Liver (tissue), 9 donors: ENCODE data around the gene NPAS1. TPM values are rescaled to one million over a fixed set of nuclear protein-coding genes. Genes with fewer than 3 reads are reported as not detected.

Experiments used
- DNase-seq: peaks from one replicate; pipeline ENCODE4 v3.0.0-alpha.2; 2017; ENCODE audit warnings: low spot score
- H3K27ac ChIP-seq, 2 donors: one replicate each; pipeline ENCODE4 v1.7.0; 2013; ENCODE audit warnings: inconsistent platforms in 2 of 2, low read length in 2 of 2, control low read depth in 1 of 2, low read depth in 1 of 2, mild to moderate bottlenecking in 1 of 2
- H3K27me3 ChIP-seq, 4 donors: one replicate each; pipeline versions ENCODE4 v1.6.1 to v1.7.0; 2013; ENCODE audit warnings: low read length in 3 of 4, inconsistent platforms in 1 of 4, mild to moderate bottlenecking in 1 of 4, moderate library complexity in 1 of 4; ENCODE audit not compliant: control insufficient read depth in 4 of 4, insufficient read depth in 4 of 4
- H3K36me3 ChIP-seq, 4 donors: one replicate each; pipeline versions ENCODE4 v1.6.1 to v1.7.0; 2013; ENCODE audit warnings: low read length in 3 of 4, mild to moderate bottlenecking in 3 of 4, low read depth in 1 of 4, moderate library complexity in 1 of 4; ENCODE audit not compliant: control insufficient read depth in 4 of 4, insufficient read depth in 3 of 4
- H3K4me1 ChIP-seq, 4 donors: one replicate each; pipeline versions ENCODE4 v1.6.1 to v1.7.0; 2013; ENCODE audit warnings: low read length in 3 of 4, mild to moderate bottlenecking in 3 of 4, moderate library complexity in 1 of 4; ENCODE audit not compliant: control insufficient read depth in 4 of 4, insufficient read depth in 4 of 4
- H3K4me3 ChIP-seq, 3 donors: one replicate each; pipeline versions ENCODE4 v1.6.1 to v1.7.0; 2013; ENCODE audit warnings: low read length in 3 of 3, control low read depth in 1 of 3, low read depth in 1 of 3, mild to moderate bottlenecking in 1 of 3
- H3K9ac ChIP-seq, 2 donors: one replicate each; pipeline ENCODE4 v1.7.0; 2013; ENCODE audit warnings: low read length in 2 of 2, mild to moderate bottlenecking in 2 of 2, moderate library complexity in 2 of 2, control low read depth in 1 of 2, low read depth in 1 of 2
- H3K9me3 ChIP-seq, 4 donors: one replicate each; pipeline versions ENCODE4 v1.6.1 to v1.7.0; 2013; ENCODE audit warnings: low read length in 3 of 4; ENCODE audit not compliant: control insufficient read depth in 4 of 4
- FOXA2 ChIP-seq: IDR thresholded peaks from 2 replicates; pipeline ENCODE4 v1.6.1; 2016; ENCODE audit warnings: antibody characterized with exemption
- GABPA ChIP-seq, 2 donors: IDR thresholded peaks in 1 of 2; conservative IDR thresholded peaks in 1 of 2; 2 replicates each; pipeline ENCODE4 v1.6.1; 2016; ENCODE audit warnings: antibody characterized with exemption in 2 of 2, mild to moderate bottlenecking in 1 of 2, moderate library complexity in 1 of 2
- HNF4G ChIP-seq: IDR thresholded peaks from 2 replicates; pipeline ENCODE4 v1.6.1; 2016; ENCODE audit warnings: antibody characterized with exemption
- JUND ChIP-seq, 2 donors: IDR thresholded peaks; 2 replicates each; pipeline ENCODE4 v1.6.1; 2016; ENCODE audit warnings: antibody characterized with exemption in 2 of 2
- NR2F2 ChIP-seq: IDR thresholded peaks from 2 replicates; pipeline ENCODE4 v1.6.1; 2016; ENCODE audit warnings: antibody characterized with exemption
- RAD21 ChIP-seq, 2 donors: IDR thresholded peaks; 2 replicates each; pipeline ENCODE4 v1.6.1; 2016; ENCODE audit warnings: antibody characterized with exemption in 2 of 2, mild to moderate bottlenecking in 2 of 2
- RXRA ChIP-seq, 2 donors: IDR thresholded peaks; 2 replicates each; pipeline ENCODE4 v1.6.1; 2017 to 2018; ENCODE audit warnings: antibody characterized with exemption in 2 of 2, mild to moderate bottlenecking in 1 of 2
- SP1 ChIP-seq: IDR thresholded peaks from 2 replicates; pipeline ENCODE4 v1.6.1; 2018; ENCODE audit warnings: antibody characterized with exemption, mild to moderate bottlenecking
- TAF1 ChIP-seq: conservative IDR thresholded peaks from 2 replicates; pipeline ENCODE4 v1.6.1; 2016; ENCODE audit warnings: antibody characterized with exemption, mild to moderate bottlenecking
- YY1 ChIP-seq: IDR thresholded peaks from 2 replicates; pipeline ENCODE4 v1.6.1; 2016; ENCODE audit warnings: antibody characterized with exemption, mild to moderate bottlenecking
- WGBS: extraction: QIAGEN DNeasy Blood & Tissue Kit; methylation state at CpG from one replicate; pipeline ENCODE4 v1.1.7; 2013; 5-methylcytosine and 5-hydroxymethylcytosine counted together
- polyA plus RNA-seq, 2 donors: library from polyadenylated mRNA; stranded (reverse) in 1 of 2; unstranded in 1 of 2; fragments of 200-250 nt in 1 of 2; fragments of >200 nt in 1 of 2; fragmentation: Nextera tagmentation in 1 of 2; extraction: Ambion mirVana in 1 of 2; gene quantifications; one replicate each; pipeline versions ENCODE4 v1.2.1 to v1.2.3, GENCODE V29; 2013 to 2015
- total RNA-seq, 2 donors: library from RNA; depleted of rRNA; stranded (reverse); fragments of >200 nt; gene quantifications; one replicate each; pipeline ENCODE4 v1.2.3, GENCODE V29; 2014
- TF ChIP-seq, protein P1 (sequence below): IDR thresholded peaks from 2 replicates; pipeline ENCODE4 v1.6.1; 2016; ENCODE audit warnings: antibody characterized with exemption
- TF ChIP-seq, protein P2 (sequence below): fragments of 150-350 bp; IDR thresholded peaks from 2 replicates; pipeline ENCODE4 v1.5.1; 2017; ENCODE audit warnings: improper control_type of control experiment, low read depth, low read length; ENCODE audit not compliant: missing input control
- TF ChIP-seq, protein P3 (sequence below): IDR thresholded peaks from 2 replicates; pipeline ENCODE4 v1.6.1; 2016; ENCODE audit warnings: antibody characterized with exemption, mild to moderate bottlenecking
- donor health status: healthy.
- donor health status: healthy.
- donor health status: healthy.
- donor health status: healthy.
- donor health status: healthy.

NPAS1 gene
- total and polyA plus RNA-seq, 4 donors = 0.22 TPM; not detected in 3

DNA sequence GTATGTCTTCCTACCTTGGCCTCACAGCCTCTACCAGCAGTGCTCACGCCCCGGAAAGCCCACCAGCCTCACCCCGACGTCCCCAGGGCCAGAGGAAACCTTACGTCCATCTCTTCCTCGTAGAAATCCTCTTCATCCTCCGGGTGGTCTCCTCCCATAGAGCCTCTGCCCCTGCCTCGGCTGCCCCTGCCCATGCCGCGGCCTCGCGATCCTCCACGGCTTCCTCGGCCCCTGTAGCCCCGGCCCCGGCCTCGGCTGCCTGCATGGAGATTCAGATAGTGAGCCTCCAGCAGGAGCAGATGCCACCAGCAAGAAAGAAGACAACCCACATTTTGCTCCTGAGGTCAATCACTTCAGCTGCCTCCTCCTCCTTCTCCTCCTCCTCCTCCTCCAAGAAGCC is 66.6 kb downstream of the NPAS1 start:
- H3K27ac ChIP-seq = no peak overlapping the region
- no peak overlapping the region for H3K4me3 ChIP-seq
- H3K36me3 ChIP-seq = peaks cover 22 to 74% (median 46%) of the 10 kb centered on the region in 4 donors
- H3K9me3 ChIP-seq = no peaks in the 10 kb centered on the region
- WGBS = 97% methylated on average over 17 of the region's 17 CpGs
- TF ChIP-seq NR2F2 = no peak
- no peak for TF ChIP-seq TAF1
- TF ChIP-seq, protein P1, sequence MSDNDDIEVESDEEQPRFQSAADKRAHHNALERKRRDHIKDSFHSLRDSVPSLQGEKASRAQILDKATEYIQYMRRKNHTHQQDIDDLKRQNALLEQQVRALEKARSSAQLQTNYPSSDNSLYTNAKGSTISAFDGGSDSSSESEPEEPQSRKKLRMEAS = no peak
- TF ChIP-seq GABPA (IDR thresholded peaks at IDR 0.05 in 1 of 2, conservative IDR thresholded peaks at IDR 0.05 in 1 of 2) = no peak
- no peak for TF ChIP-seq SP1
- TF ChIP-seq, protein P2, sequence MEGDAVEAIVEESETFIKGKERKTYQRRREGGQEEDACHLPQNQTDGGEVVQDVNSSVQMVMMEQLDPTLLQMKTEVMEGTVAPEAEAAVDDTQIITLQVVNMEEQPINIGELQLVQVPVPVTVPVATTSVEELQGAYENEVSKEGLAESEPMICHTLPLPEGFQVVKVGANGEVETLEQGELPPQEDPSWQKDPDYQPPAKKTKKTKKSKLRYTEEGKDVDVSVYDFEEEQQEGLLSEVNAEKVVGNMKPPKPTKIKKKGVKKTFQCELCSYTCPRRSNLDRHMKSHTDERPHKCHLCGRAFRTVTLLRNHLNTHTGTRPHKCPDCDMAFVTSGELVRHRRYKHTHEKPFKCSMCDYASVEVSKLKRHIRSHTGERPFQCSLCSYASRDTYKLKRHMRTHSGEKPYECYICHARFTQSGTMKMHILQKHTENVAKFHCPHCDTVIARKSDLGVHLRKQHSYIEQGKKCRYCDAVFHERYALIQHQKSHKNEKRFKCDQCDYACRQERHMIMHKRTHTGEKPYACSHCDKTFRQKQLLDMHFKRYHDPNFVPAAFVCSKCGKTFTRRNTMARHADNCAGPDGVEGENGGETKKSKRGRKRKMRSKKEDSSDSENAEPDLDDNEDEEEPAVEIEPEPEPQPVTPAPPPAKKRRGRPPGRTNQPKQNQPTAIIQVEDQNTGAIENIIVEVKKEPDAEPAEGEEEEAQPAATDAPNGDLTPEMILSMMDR = no peak
- TF ChIP-seq FOXA2 = no peak
- TF ChIP-seq RXRA (IDR thresholded peaks at IDR 0.05) = no peak
- no peak for TF ChIP-seq YY1
- H3K9ac ChIP-seq = no peak overlapping the region
- no peaks in the 10 kb centered on the region for H3K27me3 ChIP-seq
- DNase-seq = no peak
- H3K4me1 ChIP-seq = no peaks in the 10 kb centered on the region

DNA sequence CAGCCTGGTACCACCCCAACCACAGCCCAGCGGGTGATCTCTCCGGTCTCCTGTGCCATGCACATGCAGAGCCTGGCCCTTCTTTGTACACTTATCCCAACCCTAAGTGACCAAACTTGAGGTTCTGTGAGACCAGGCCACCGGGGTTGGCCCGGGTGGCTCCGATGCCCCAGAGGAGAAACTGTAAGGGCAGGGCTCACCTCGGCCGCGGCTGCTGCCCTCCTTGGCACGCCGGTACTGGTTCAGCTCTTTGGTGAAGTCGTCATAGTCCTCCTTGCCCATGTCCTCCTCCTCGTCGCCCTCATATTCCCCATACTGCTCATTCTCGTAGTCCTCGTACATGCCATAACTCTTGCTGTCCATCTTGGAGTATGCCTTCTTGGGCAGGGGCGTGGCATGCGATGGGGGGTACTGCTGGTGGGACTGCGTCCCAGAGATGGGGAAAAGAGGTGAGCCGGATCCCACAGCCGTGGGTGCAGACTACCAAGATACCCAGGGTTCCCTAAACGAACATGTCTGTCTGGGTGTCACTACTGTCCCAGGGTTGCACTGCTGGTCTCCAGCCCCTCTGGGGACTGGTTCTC is 70.2 kb downstream of the NPAS1 start:
- Histone ChIP-seq H3K4me1 (no peaks in the 10 kb centered on the region), H3K9me3 (no peaks in the 10 kb centered on the region), H3K4me3 (no peak overlapping the region), H3K9ac (no peak overlapping the region), H3K36me3 (peaks cover 18 to 62% (median 30%) of the 10 kb centered on the region in 4 donors), H3K27ac (no peak overlapping the region), H3K27me3 (no peaks in the 10 kb centered on the region)
- WGBS = 96% methylated on average over 21 of the region's 21 CpGs
- TF ChIP-seq, protein P3, sequence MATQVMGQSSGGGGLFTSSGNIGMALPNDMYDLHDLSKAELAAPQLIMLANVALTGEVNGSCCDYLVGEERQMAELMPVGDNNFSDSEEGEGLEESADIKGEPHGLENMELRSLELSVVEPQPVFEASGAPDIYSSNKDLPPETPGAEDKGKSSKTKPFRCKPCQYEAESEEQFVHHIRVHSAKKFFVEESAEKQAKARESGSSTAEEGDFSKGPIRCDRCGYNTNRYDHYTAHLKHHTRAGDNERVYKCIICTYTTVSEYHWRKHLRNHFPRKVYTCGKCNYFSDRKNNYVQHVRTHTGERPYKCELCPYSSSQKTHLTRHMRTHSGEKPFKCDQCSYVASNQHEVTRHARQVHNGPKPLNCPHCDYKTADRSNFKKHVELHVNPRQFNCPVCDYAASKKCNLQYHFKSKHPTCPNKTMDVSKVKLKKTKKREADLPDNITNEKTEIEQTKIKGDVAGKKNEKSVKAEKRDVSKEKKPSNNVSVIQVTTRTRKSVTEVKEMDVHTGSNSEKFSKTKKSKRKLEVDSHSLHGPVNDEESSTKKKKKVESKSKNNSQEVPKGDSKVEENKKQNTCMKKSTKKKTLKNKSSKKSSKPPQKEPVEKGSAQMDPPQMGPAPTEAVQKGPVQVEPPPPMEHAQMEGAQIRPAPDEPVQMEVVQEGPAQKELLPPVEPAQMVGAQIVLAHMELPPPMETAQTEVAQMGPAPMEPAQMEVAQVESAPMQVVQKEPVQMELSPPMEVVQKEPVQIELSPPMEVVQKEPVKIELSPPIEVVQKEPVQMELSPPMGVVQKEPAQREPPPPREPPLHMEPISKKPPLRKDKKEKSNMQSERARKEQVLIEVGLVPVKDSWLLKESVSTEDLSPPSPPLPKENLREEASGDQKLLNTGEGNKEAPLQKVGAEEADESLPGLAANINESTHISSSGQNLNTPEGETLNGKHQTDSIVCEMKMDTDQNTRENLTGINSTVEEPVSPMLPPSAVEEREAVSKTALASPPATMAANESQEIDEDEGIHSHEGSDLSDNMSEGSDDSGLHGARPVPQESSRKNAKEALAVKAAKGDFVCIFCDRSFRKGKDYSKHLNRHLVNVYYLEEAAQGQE = no peak
- TF ChIP-seq HNF4G = no peak
- TF ChIP-seq TAF1 = no peak
- no peak for DNase-seq

DNA sequence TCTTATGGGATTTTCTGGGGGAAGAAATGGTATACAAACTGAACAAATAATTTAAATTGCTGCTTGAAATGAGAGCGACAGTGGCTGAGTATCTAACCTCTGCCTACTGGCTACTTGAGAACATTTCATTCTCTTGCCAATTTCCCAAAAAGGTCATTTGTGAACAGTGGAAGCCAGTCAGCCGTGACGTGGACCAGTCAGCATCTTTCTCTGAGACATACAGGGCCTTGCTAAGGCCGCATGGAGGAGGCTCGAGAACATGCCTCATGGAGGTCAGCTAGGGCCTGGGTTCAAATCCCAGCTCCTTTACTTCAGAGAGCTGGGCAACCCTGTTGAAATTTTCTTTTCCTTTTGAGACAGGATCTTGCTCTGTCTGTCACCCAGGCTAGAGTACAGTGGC is 73.6 kb downstream of the NPAS1 start:
- H3K9me3 ChIP-seq = no peaks in the 10 kb centered on the region
- peaks cover 9 to 43% (median 26%) of the 10 kb centered on the region in 4 donors for H3K36me3 ChIP-seq
- no peaks in the 10 kb centered on the region for H3K27me3 ChIP-seq
- no peak overlapping the region for H3K27ac ChIP-seq
- DNase-seq = no peak
- no peak overlapping the region for H3K9ac ChIP-seq
- H3K4me1 ChIP-seq = peaks cover 7 to 27% (median 16%) of the 10 kb centered on the region in 4 donors
- no peak overlapping the region for H3K4me3 ChIP-seq
- WGBS = 92% methylated on average over 5 of the region's 5 CpGs
- no peak for TF ChIP-seq FOXA2
- TF ChIP-seq RAD21 (IDR thresholded peaks at IDR 0.05) = no peak
- TF ChIP-seq, protein P1 = no peak
- TF ChIP-seq RXRA (IDR thresholded peaks at IDR 0.05) = no peak
- TF ChIP-seq HNF4G = no peak
- TF ChIP-seq, protein P3 = no peak
- no peak for TF ChIP-seq JUND (IDR thresholded peaks at IDR 0.05)
